ENCODE results near the gene GNA15. TPM values are rescaled to one million over a fixed set of nuclear protein-coding genes. Genes with fewer than 3 reads are reported as not detected.

Gene GNA15
- total RNA-seq, 6 donors from 2014 or later: 19.0 to 31.4 (median 28.4) TPM

DNA sequence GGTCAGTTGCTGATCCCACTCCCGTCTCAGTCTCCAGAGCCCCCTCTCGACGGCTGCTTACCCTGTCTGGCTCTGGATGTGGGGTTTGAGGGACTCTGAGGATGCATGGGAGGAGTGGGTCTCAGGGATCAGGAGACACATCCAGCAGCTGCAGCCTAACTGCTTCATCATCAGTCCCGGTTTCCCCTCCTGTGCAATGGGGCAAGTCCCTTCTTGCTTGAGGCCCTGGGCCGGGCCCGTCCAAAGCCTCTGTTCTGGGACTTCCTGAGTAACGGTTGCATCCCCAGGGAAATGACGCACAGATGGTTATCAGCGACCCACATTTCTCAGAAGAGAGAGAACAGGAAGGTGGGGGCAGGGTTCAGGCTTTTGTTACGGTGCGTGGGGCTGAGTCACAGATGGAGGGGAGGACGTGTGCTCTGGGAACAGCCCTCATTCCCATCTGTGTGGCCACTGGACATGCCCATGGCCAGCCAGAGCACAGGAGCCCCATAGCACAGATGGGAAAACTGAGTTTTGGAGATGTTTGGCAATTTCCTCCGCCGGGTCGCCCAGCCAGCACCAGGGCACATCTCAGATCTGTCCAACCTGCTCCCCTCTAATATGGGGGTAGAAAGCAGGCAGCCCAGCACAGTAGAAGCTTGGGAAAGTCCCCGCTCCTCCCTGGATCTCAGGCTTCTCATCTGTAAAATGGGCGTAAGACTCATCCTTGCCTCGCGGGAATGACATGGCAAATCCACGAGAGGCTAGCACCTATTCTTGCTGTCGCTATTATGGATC, 19.3 kb downstream of the GNA15 start:
- DNase-seq: peak in 1 of 2 donors; percentile 90
- H3K27me3 ChIP-seq: no peaks in the 10 kb centered on the region
- no peaks in the 10 kb centered on the region for H3K9me3 ChIP-seq
- peak overlapping the region in 3 of 4 donors; percentile 27 to 41 (median 29) for H3K4me3 ChIP-seq
- TF ChIP-seq, protein P1, sequence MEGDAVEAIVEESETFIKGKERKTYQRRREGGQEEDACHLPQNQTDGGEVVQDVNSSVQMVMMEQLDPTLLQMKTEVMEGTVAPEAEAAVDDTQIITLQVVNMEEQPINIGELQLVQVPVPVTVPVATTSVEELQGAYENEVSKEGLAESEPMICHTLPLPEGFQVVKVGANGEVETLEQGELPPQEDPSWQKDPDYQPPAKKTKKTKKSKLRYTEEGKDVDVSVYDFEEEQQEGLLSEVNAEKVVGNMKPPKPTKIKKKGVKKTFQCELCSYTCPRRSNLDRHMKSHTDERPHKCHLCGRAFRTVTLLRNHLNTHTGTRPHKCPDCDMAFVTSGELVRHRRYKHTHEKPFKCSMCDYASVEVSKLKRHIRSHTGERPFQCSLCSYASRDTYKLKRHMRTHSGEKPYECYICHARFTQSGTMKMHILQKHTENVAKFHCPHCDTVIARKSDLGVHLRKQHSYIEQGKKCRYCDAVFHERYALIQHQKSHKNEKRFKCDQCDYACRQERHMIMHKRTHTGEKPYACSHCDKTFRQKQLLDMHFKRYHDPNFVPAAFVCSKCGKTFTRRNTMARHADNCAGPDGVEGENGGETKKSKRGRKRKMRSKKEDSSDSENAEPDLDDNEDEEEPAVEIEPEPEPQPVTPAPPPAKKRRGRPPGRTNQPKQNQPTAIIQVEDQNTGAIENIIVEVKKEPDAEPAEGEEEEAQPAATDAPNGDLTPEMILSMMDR (IDR thresholded peaks at IDR 0.05): peak in 1 of 6 experiments; percentile 5
- TF ChIP-seq EP300 (IDR thresholded peaks at IDR 0.05): peak; percentile 96 to 100 (median 100)
- peak in 2 of 4 donors; percentile 53 to 57 for TF ChIP-seq POLR2A (IDR thresholded peaks at IDR 0.05)
- TF ChIP-seq POLR2AphosphoS5 (IDR thresholded peaks at IDR 0.05): peak; percentile 97 to 100
- H3K27ac ChIP-seq: peak overlapping the region; percentile 83 to 87 (median 86)
- peaks cover 14 to 26% (median 19%) of the 10 kb centered on the region in 4 donors for H3K4me1 ChIP-seq
- ATAC-seq (ENCODE audit: low FRiP score in 2 of 2): peak; percentile 81 to 82
- H3K36me3 ChIP-seq: peaks cover 3 to 18% (median 9%) of the 10 kb centered on the region in 4 donors
- WGBS, 2 donors: 55 to 70% methylated on average over 15 to 21 of the region's 21 CpGs

DNA sequence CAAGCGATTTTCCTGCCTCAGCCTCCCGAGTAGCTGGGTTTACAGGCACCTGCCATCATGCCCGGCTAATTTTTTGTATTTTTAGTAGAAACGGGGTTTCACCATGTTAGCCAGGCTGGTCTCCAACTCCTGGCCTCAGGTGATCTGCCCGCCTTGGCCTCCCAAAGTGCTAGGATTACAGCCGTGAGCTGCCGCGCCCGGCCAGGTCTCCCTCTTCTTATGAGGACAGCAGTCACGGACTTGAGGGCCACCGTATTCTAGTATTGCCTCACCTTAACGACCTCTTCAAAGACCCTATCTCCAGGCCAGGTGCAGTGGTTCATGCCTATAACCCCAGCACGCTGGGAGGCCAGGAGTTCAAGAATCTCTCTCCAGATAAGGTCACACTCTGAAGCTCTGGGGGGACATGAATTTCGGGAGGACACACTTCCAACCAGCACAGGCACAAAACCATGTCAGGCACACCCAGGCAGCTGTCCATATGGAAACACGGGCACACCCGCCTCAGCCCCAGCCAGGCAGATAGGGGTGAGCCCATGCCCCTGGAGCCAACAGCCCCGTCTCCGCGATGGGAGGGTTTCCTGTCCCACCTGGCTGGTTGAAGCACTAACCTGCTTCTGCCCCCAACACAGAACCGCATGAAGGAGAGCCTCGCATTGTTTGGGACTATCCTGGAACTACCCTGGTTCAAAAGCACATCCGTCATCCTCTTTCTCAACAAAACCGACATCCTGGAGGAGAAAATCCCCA, 21.4 kb downstream of the GNA15 start:
- no peak overlapping the region for H3K4me3 ChIP-seq
- peaks cover 0 to 16% (median under 1%) of the 10 kb centered on the region in 4 donors for H3K36me3 ChIP-seq
- ATAC-seq (ENCODE audit: low FRiP score in 2 of 2): no peak
- no peaks in the 10 kb centered on the region for H3K9me3 ChIP-seq
- no peak overlapping the region for H3K27ac ChIP-seq
- no peak for DNase-seq
- TF ChIP-seq, protein P1 (IDR thresholded peaks at IDR 0.05): no peak
- TF ChIP-seq POLR2AphosphoS5 (IDR thresholded peaks at IDR 0.05): no peak
- TF ChIP-seq EP300 (IDR thresholded peaks at IDR 0.05): no peak
- TF ChIP-seq POLR2A (IDR thresholded peaks at IDR 0.05): no peak
- peaks cover 16 to 24% (median 21%) of the 10 kb centered on the region in 4 donors for H3K4me1 ChIP-seq
- no peaks in the 10 kb centered on the region for H3K27me3 ChIP-seq
- WGBS, 2 donors: 86 to 87% methylated on average over 19 to 22 of the region's 23 CpGs

DNA sequence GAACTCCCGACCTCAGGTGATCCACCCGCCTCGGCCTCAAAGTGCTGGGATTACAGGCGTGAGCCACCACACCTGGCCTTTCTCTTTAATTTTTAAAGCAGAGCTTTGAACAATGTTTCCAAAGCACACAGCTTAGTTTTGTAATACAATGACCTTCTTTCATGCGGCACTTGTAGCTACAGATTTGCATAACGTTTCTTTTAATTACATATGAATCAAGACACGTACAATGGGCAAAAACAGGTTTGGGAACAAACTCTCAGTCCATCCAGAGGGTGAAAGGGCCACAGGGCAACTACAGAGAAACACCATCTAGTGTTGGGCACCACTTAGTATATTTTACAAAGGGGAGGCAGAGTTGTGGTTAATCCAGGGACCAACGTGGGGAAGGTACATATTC, 23.7 kb downstream of the GNA15 start:
- DNase-seq (no peak), ATAC-seq (ENCODE audit: low FRiP score in 2 of 2) (no peak)
- Histone ChIP-seq H3K9me3 (no peaks in the 10 kb centered on the region), H3K36me3 (peaks cover 0 to 20% (median 0%) of the 10 kb centered on the region in 4 donors), H3K27ac (no peak overlapping the region), H3K27me3 (no peaks in the 10 kb centered on the region), H3K4me1 (peaks cover 18 to 28% (median 20%) of the 10 kb centered on the region in 4 donors), H3K4me3 (no peak overlapping the region)
- WGBS, 2 donors: 88 to 93% methylated on average over 8 of the region's 8 CpGs
- TF ChIP-seq, protein P1 (IDR thresholded peaks at IDR 0.05): no peak
- no peak for TF ChIP-seq POLR2A (IDR thresholded peaks at IDR 0.05)
- TF ChIP-seq POLR2AphosphoS5 (IDR thresholded peaks at IDR 0.05): no peak
- no peak for TF ChIP-seq EP300 (IDR thresholded peaks at IDR 0.05)

DNA sequence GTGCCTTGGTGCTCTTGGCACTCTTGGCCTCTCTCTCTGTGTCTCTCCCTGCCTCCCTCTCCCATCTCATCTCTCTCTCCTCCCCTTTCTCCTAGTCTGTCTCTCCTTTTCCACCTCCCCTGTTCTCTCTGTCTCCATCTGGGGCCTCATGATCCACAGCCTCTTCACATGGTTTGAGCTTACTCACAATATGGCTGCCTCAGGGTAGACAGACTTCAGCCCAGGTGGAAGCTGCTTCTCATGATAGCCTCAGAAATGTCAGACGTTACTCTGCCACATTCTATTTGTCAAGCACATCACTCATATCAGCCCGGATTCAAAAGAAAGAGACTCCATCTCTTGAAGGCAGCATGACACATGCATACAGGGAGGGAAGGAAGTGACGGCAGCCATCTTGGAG, 24.4 kb downstream of the GNA15 start:
- H3K27me3 ChIP-seq: no peaks in the 10 kb centered on the region
- WGBS, 2 donors: 84 to 87% methylated on average over 3 of the region's 3 CpGs
- H3K4me1 ChIP-seq: peaks cover 12 to 23% (median 18%) of the 10 kb centered on the region in 4 donors
- DNase-seq: no peak
- peaks cover 0 to 20% (median 0%) of the 10 kb centered on the region in 4 donors for H3K36me3 ChIP-seq
- TF ChIP-seq POLR2AphosphoS5 (IDR thresholded peaks at IDR 0.05) (no peak), EP300 (IDR thresholded peaks at IDR 0.05) (no peak), POLR2A (IDR thresholded peaks at IDR 0.05) (no peak)
- TF ChIP-seq, protein P1 (IDR thresholded peaks at IDR 0.05): no peak
- no peak for ATAC-seq (ENCODE audit: low FRiP score in 2 of 2)
- no peak overlapping the region for H3K27ac ChIP-seq
- no peak overlapping the region for H3K4me3 ChIP-seq
- no peaks in the 10 kb centered on the region for H3K9me3 ChIP-seq
